OCI-LY3 (cell line): ENCODE data around the gene CACNA1B.

ENCODE experiments used
- H2AFZ ChIP-seq: fragments of 200-600, 300-600 bp; shearing (Covaris generic); 2 replicates; pipeline ENCODE4 v1.6.0; 2014; ENCODE audit warnings: antibody characterized with exemption, low read depth, low read length
- H3K27ac ChIP-seq: fragments of 200-600, 300-600 bp; sonication (generic); 2 replicates; pipeline ENCODE4 v1.5.1; 2014; ENCODE audit warnings: mild to moderate bottlenecking, low read length, moderate library complexity, mixed read lengths
- H3K27me3 ChIP-seq: fragments of 200-600, 300-600 bp; sonication (generic); 2 replicates; pipeline ENCODE4 v1.6.1; 2014; ENCODE audit warnings: low read depth, low read length, mixed read lengths
- H3K36me3 ChIP-seq: fragments of 200-600, 300-600 bp; sonication (generic); replicated peaks from 2 replicates; pipeline ENCODE3; 2014; ENCODE audit warnings: low read depth, low read length, mixed read lengths
- H3K4me1 ChIP-seq: fragments of 300-600, 200-600 bp; sonication (generic); 2 replicates; pipeline ENCODE4 v1.6.1; 2014; ENCODE audit warnings: low read length, mixed read lengths
- H3K4me2 ChIP-seq: fragments of 200-600, 300-600 bp; sonication (generic); 2 replicates; pipeline ENCODE4 v1.6.1; 2014; ENCODE audit warnings: low read length, mixed read lengths
- H3K4me3 ChIP-seq: fragments of 300-600, 200-600 bp; sonication (generic); 2 replicates; pipeline ENCODE4 v1.5.1; 2014; ENCODE audit warnings: antibody characterized with exemption, mild to moderate bottlenecking, low read length, moderate library complexity
- H3K79me2 ChIP-seq: fragments of 300-600, 200-600 bp; shearing (Covaris generic); 2 replicates; pipeline ENCODE4 v1.6.1; 2014; ENCODE audit warnings: mild to moderate bottlenecking, low read length, mixed read lengths
- H3K9ac ChIP-seq: fragments of 300-600, 200-600 bp; shearing (Covaris generic); 2 replicates; pipeline ENCODE4 v1.6.0; 2014; ENCODE audit warnings: mild to moderate bottlenecking, low read length, moderate library complexity
- H3K9me3 ChIP-seq: fragments of 200-600, 300-600 bp; shearing (Covaris generic); 2 replicates; pipeline ENCODE4 v1.6.1; 2014; ENCODE audit warnings: low read length, mixed read lengths; ENCODE audit not compliant: insufficient read depth
- H4K20me1 ChIP-seq: fragments of 200-600, 300-600 bp; sonication (generic); 2 replicates; pipeline ENCODE4 v1.6.1; 2016; ENCODE audit warnings: low read length, mixed read lengths; ENCODE audit not compliant: insufficient read depth
- EZH2phosphoT487 ChIP-seq: fragments of 200-600 bp; shearing (Covaris generic); IDR thresholded peaks from 2 replicates; pipeline ENCODE4 v1.6.1; 2018; ENCODE audit warnings: antibody characterized with exemption, mixed run types, low read depth
- TF ChIP-seq, protein P1 (sequence below): fragments of 200-600, 300-600 bp; sonication (generic); IDR thresholded peaks from 2 replicates; pipeline ENCODE4 v1.5.1; 2014; ENCODE audit warnings: antibody characterized with exemption, low read length, low read depth

The CACNA1B gene

DNA sequence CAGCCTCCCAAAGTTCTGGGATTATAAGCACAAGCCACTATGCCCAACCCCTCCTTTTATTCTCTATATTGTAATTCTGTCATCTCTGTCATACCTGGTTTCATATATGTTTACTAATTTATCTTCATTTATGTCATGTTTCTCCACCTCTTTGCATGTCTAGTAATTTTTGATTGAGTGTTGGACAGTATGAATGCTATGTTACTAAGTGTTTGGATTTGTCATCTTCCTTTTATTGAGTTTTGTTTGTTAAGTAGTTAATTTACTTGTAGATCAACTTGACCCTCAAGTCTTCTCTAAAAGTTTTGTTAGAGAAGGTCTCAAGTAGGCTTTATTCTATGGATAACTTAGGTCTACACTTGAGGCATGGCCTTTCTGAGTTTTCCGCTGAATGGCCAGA lies 17.2 kb upstream of the CACNA1B start:
- Histone ChIP-seq H3K36me3 (peaks cover 25% of the 10 kb centered on the region), H3K27ac (no peak overlapping the region), H3K4me2 (no peak overlapping the region), H3K27me3 (no peaks in the 10 kb centered on the region), H3K4me3 (no peak overlapping the region), H4K20me1 (no peaks in the 10 kb centered on the region), H3K79me2 (0 out of 2 replicates have a peak, but pooled peaks cover 5% of the 10 kb centered on the region), H3K9ac (no peak overlapping the region), H3K4me1 (peaks cover 22% of the 10 kb centered on the region), H2AFZ (no peak overlapping the region), H3K9me3 (peaks cover 15% of the 10 kb centered on the region)
- no peak for TF ChIP-seq EZH2phosphoT487
- TF ChIP-seq, protein P1, sequence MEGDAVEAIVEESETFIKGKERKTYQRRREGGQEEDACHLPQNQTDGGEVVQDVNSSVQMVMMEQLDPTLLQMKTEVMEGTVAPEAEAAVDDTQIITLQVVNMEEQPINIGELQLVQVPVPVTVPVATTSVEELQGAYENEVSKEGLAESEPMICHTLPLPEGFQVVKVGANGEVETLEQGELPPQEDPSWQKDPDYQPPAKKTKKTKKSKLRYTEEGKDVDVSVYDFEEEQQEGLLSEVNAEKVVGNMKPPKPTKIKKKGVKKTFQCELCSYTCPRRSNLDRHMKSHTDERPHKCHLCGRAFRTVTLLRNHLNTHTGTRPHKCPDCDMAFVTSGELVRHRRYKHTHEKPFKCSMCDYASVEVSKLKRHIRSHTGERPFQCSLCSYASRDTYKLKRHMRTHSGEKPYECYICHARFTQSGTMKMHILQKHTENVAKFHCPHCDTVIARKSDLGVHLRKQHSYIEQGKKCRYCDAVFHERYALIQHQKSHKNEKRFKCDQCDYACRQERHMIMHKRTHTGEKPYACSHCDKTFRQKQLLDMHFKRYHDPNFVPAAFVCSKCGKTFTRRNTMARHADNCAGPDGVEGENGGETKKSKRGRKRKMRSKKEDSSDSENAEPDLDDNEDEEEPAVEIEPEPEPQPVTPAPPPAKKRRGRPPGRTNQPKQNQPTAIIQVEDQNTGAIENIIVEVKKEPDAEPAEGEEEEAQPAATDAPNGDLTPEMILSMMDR, result no peak

GRCh38 chr9:137865581-137866145 lies 11.9 kb upstream of the CACNA1B start:
- Histone ChIP-seq H3K9ac (peak overlapping the region; percentile 79), H3K9me3 (no peaks in the 10 kb centered on the region), H3K4me2 (peak overlapping the region; percentile 83), H3K27me3 (no peaks in the 10 kb centered on the region), H3K36me3 (peaks cover 12% of the 10 kb centered on the region), H3K27ac (peak overlapping the region; percentile 91), H3K4me3 (peak overlapping the region; percentile 71), H2AFZ (no peak overlapping the region), H3K79me2 (0 out of 2 replicates have a peak, but pooled peaks cover 5% of the 10 kb centered on the region), H4K20me1 (no peaks in the 10 kb centered on the region), H3K4me1 (peaks cover 63% of the 10 kb centered on the region)
- TF ChIP-seq, protein P1, result no peak
- no peak for TF ChIP-seq EZH2phosphoT487

- Histone ChIP-seq H4K20me1 (no peaks in the 10 kb centered on the region), H3K27me3 (no peaks in the 10 kb centered on the region), H3K4me3 (peak overlapping the region; percentile 71), H3K27ac (peak overlapping the region; percentile 91), H3K9me3 (no peaks in the 10 kb centered on the region), H3K36me3 (peaks cover 8% of the 10 kb centered on the region), H2AFZ (no peak overlapping the region), H3K79me2 (0 out of 2 replicates have a peak, but pooled peaks cover 5% of the 10 kb centered on the region), H3K9ac (peak overlapping the region; percentile 80), H3K4me2 (peak overlapping the region; percentile 83), H3K4me1 (peaks cover 63% of the 10 kb centered on the region)
- no peak for TF ChIP-seq EZH2phosphoT487
- TF ChIP-seq, protein P1, result no peak
Observed at GRCh38 chr9:137866226-137867141, 11.1 kb upstream of the CACNA1B start.

GRCh38 chr9:137870432-137870831 lies 7.2 kb upstream of the CACNA1B start:
- no peak overlapping the region for H3K9ac ChIP-seq
- no peaks in the 10 kb centered on the region for H3K9me3 ChIP-seq
- no peak overlapping the region for H3K4me2 ChIP-seq
- no peak overlapping the region for H2AFZ ChIP-seq
- peaks cover 45% of the 10 kb centered on the region for H3K4me1 ChIP-seq
- no peak overlapping the region for H3K4me3 ChIP-seq
- H4K20me1 ChIP-seq, result no peaks in the 10 kb centered on the region
- TF ChIP-seq, protein P1, result no peak
- no peak for TF ChIP-seq EZH2phosphoT487
- H3K27ac ChIP-seq, result no peak overlapping the region
- no peaks in the 10 kb centered on the region for H3K27me3 ChIP-seq
- H3K36me3 ChIP-seq, result no peaks in the 10 kb centered on the region
- no peaks in the 10 kb centered on the region for H3K79me2 ChIP-seq
